ENCODE measurements around the gene RCAN2.
"Not testable (repeated sequence)": the region's sequence is repeated elsewhere in the genome, so short reads cannot be mapped to it uniquely, and the experiment has no call there.

The RCAN2 gene

DNA sequence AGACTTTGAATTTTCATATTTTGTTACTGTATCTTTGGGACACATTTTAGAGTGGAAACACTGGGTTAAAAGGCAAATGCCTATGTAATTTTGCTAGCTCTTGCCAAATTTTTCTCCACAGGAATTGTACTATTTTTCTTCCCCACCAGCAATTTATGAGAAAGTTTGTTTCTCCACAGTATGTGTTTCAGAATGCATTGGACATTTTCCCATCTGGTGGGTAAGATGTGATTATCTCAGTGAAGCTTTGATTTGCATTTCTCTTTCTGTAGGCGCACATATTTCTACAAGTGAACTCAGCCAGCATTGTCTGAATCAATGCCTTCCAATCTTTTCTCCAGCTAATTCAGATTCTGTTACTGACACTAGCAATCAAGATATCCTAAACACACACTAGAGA is 157.8 kb downstream of the RCAN2 start:
- DNase-seq (ENCODE audit: low read depth in 2 of 2), result no peak

- not testable (repeated sequence) for DNase-seq (ENCODE audit: low read depth in 2 of 2)
Observed at GRCh38 chr6:46332448-46332847, 158.8 kb downstream of the RCAN2 start.

DNA sequence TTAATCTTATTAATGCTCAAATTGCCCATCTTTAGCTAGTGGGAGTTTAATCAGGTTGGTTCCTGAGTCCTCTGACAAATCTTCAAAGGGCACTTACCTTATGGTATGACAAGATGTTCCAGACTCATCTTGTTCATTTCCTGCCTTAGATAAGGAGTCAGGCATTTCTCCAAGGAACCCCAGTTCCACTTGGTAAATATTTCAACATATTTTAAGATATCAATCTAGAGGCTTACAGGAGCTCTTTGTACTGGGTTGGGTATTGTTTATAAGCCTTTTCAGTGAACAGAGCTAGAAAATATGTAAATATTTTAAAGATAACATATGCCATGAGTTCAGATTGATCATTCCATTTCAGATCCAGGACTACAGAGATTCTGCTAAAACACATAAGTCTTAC is 159.8 kb downstream of the RCAN2 start:
- no peak for DNase-seq (ENCODE audit: low read depth in 2 of 2)

GRCh38 chr6:46329568-46329967 is 161.7 kb downstream of the RCAN2 start:
- no peak for DNase-seq (ENCODE audit: low read depth in 2 of 2)

DNA sequence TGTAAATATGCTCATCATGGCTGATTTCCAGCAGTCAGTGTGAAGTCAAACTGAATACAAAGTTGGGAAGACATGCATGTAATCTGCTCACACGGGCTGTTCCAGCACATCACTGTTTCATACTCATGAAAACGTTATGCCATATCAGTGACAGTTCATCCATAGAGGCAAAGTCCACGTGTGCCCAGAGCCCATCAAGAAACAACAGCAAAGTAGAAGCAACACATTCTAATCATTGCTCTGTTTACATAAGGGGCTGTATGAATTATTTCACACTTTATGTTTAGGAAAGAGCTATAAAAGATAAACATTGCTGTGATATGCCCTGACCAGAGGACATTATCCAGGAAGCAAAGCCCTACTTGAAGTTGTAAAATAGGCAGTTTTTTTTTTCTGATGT is 163.5 kb downstream of the RCAN2 start:
- no peak for DNase-seq (ENCODE audit: low read depth in 2 of 2)

DNA sequence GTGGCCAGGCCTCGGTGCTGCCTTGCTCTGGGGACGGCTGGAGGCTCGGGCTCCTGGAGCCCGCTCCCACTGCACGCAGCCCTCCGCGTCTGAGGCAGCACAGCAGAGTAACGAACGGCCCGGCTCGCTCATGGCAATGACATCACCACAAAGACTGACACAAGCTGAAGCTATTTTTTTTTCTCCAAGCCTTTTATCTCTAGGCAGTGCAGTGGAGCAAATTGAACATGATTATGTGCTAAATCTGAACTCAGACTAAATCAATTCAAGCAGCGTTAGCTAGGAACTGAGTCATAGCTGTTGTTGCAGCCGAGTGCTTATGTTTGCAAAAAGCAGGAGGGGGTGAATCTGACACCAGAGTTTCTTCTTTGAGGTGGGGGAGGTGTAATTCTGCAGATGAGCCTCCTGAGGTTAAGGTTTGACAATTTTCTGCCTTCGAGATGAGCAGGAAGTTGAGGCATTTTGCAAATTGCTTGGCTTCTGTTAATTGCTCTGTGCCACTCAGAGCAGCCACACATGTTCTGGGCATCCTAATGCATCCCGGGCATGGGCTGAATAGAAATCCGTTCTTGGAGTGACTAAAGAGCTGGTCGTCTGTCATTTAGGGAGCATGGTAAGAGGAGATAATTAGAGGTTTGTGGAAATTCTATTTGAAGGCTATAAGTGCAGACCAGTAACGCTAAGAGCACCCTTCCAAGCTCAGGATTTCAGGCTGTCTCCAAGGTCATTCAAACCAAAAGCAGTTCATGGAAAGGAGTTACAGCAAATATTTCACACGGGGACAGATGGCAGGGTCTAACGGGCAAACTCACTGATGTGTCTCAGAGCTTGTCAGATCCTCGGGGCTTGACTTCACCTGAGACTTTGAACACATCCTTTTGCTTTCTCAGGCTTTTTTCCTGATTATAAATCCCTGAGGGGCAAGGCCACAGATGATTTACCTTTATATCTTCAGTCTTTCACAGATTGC is 165.4 kb downstream of the RCAN2 start:
- DNase-seq (ENCODE audit: low read depth in 2 of 2), result no peak

DNA sequence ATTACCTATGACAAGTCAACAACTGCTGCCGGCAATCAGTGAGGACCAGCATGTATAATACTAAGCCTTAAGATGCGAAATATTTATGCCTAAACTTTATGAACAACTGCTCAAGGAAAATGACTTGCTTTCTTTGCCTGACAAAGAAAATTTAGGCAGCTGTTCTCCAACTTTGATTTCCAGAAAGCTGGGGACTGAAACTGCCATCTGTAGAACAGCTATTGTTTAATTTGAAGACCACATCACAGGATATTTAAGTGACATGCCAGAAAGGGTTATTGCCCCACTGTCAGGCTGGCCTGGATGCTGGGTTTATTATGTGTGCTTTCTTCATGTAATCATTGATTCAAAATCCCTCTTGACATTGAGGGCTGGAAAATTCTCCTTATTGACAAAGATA is 166.5 kb downstream of the RCAN2 start:
- no peak for DNase-seq (ENCODE audit: low read depth in 2 of 2)

- no peak for DNase-seq (ENCODE audit: low read depth in 2 of 2)
Observed at GRCh38 chr6:46323966-46324622, 167.2 kb downstream of the RCAN2 start.

GRCh38 chr6:46323312-46323965 is 167.8 kb downstream of the RCAN2 start:
- DNase-seq (ENCODE audit: low read depth in 2 of 2), result no peak

GRCh38 chr6:46320505-46320904 is 170.7 kb downstream of the RCAN2 start:
- DNase-seq (ENCODE audit: low read depth in 2 of 2), result no peak

- DNase-seq (ENCODE audit: low read depth in 2 of 2), result no peak
Observed at GRCh38 chr6:46315589-46315988, 175.7 kb downstream of the RCAN2 start.

DNA sequence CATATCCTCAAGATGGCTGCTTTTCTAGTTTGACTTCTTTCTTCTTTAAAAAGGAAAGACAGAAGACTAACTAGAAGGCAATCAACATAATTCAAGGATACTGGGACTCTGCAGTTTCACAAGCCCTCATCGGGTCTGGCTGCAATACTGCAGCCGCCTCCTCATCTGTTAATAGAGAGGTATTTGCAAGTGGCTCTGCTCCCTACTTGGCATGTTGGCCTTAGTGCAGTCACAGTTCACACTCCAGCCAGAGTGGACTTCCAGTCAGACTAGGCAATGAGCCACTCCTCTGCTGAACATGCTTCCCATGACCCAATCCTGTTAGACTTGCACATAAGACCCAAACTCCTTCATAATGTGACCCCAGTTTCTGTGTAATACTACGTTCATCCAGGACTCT is 178.6 kb downstream of the RCAN2 start:
- DNase-seq (ENCODE audit: low read depth in 2 of 2), result no peak

GRCh38 chr6:46310196-46310595 is 181.1 kb downstream of the RCAN2 start:
- DNase-seq (ENCODE audit: low read depth in 2 of 2), result no peak

- DNase-seq (ENCODE audit: low read depth in 2 of 2), result no peak
Observed at GRCh38 chr6:46306431-46306830, 184.8 kb downstream of the RCAN2 start.

- DNase-seq (ENCODE audit: low read depth in 2 of 2), result no peak
Observed at GRCh38 chr6:46305833-46306232, 185.4 kb downstream of the RCAN2 start.

DNA sequence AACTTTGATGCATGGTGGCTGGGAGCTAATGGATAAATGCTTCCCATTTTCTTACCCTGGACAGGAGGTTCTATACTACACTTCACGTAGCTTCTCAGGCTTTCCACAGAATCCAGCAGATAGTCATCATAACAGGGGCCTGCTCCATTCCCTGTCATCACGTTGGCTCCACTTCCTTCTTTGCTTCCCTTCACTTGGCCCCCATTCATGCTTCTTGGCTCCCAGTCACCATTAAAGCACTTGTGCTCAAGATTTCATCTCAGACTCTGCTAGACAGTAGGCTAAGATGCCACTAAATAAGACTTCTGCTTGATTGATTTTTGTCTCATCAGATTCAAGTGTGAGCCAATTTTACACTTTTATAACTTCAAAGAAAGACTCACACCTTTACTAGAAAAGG is 186.0 kb downstream of the RCAN2 start:
- no peak for DNase-seq (ENCODE audit: low read depth in 2 of 2)

GRCh38 chr6:46302816-46303215 is 188.4 kb downstream of the RCAN2 start:
- no peak for DNase-seq (ENCODE audit: low read depth in 2 of 2)

GRCh38 chr6:46302176-46302575 is 189.1 kb downstream of the RCAN2 start:
- no peak for DNase-seq (ENCODE audit: low read depth in 2 of 2)

DNA sequence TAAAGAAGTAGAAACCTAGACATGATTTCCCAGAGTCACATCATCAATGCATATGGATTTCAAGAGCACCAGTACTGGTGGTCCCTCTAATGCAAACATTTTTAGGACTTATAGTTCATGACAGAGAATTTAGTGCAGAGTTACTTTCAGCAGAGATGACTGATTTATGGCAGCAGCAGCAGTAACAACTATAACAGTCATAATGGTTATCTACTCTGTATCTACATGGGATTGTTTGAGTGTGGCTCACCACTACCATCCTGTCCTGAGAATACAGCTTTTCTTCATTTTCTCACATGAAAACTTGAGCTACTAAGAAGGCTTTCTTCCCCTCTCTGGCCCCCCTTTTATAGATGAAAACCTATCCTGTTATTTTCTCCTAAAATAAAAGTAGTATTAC is 192.0 kb downstream of the RCAN2 start:
- no peak for DNase-seq (ENCODE audit: low read depth in 2 of 2)

DNA sequence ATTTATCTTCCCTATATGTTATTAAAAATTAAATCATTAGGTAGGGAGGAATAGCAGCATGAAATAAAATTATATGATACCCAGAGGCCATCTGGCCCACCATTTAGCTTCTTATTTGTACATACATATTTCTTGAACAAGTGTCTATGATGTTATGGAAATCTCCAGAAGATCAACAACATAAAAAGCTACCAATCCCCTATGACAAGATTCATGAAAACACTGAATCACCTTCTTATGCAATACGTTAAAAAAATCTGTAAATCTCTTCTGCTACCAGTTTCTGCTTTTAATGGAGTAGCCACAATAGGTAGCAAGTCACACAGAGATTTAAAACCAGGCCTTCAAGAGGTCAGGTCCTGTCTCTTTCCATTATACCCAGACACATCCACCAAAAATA is 194.7 kb downstream of the RCAN2 start:
- DNase-seq (ENCODE audit: low read depth in 2 of 2), result no peak

DNA sequence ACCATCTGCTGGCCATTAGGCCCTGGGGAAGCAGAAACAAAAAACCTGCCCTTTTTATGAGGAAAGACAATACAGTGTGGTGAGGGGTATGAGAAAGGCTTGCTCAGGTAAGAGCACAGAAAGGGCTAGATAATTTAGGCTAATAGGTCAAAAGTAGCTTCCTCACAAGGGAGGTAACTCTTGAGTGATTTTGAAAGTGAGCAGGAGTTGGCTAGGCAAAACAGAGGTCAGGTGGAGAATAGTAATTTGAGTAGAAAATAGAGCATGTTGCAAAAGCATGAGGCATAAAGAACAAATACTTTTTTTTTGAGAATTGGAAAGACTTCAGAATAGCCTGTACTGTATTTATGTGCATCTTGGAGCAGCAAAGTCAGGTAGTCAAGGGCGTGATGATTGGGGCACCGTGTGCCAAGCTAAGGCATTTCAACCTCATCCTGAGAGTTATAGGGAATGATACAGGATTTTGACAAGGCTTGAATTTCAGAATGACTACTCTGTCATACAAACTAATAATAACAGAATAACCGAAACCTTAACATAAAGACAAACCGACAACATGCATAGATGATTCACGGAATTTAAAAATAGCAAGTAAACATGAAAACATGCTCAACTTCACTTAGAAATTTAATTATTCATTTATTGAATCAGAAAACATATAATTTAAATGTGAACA is 197.5 kb downstream of the RCAN2 start:
- no peak for DNase-seq (ENCODE audit: low read depth in 2 of 2)

- no peak for DNase-seq (ENCODE audit: low read depth in 2 of 2)
Observed at GRCh38 chr6:46291880-46292279, 199.4 kb downstream of the RCAN2 start.

Data from stimulated activated CD8-positive, alpha-beta memory T cell treated with anti-CD3 and anti-CD28 coated beads, Interleukin-7, amount 100 ng/mL, for 1 hour (primary cell).